ENCODE data around the gene FAM217B.
A peak's percentile ranks its signal among the peaks of the same experiment; 100 is the strongest.
"Not testable (repeated sequence)": the region's sequence is repeated elsewhere in the genome, so short reads cannot be mapped to it uniquely, and the experiment has no call there.

Gene FAM217B

GRCh38 chr20:59939052-59939878 lies 924 bp upstream of the FAM217B start:
- no peak for DNase-seq (ENCODE audit: low spot score)

- no peak for DNase-seq (ENCODE audit: low spot score)
Observed at GRCh38 chr20:59939879-59940128, 385 bp upstream of the FAM217B start.

- DNase-seq (ENCODE audit: low spot score) = no peak
Observed at GRCh38 chr20:59940956-59941294, 736 bp downstream of the FAM217B start.

- DNase-seq (ENCODE audit: low spot score) = no peak
Observed at GRCh38 chr20:59942245-59942644, 2.1 kb downstream of the FAM217B start.

- no peak for DNase-seq (ENCODE audit: low spot score)
Observed at GRCh38 chr20:59944726-59945125, 4.5 kb downstream of the FAM217B start.

GRCh38 chr20:59945175-59945574 lies 5.0 kb downstream of the FAM217B start:
- DNase-seq (ENCODE audit: low spot score) = no peak

- DNase-seq (ENCODE audit: low spot score) = no peak
Observed at GRCh38 chr20:59945731-59946130, 5.5 kb downstream of the FAM217B start.

- DNase-seq (ENCODE audit: low spot score) = no peak
Observed at GRCh38 chr20:59947376-59947775, 7.2 kb downstream of the FAM217B start.

- DNase-seq (ENCODE audit: low spot score) = no peak
Observed at GRCh38 chr20:59948212-59948611, 8.0 kb downstream of the FAM217B start.

- DNase-seq (ENCODE audit: low spot score) = peak; percentile 60
Observed at GRCh38 chr20:59948828-59949720, 8.9 kb downstream of the FAM217B start.

GRCh38 chr20:59949911-59950310 lies 9.7 kb downstream of the FAM217B start:
- DNase-seq (ENCODE audit: low spot score) = no peak

- no peak for DNase-seq (ENCODE audit: low spot score)
Observed at GRCh38 chr20:59954718-59955117, 14.5 kb downstream of the FAM217B start.

- no peak for DNase-seq (ENCODE audit: low spot score)
Observed at GRCh38 chr20:59955131-59955796, 15.1 kb downstream of the FAM217B start.

GRCh38 chr20:59957568-59957967 lies 17.4 kb downstream of the FAM217B start:
- not testable (repeated sequence) for DNase-seq (ENCODE audit: low spot score)

GRCh38 chr20:59958123-59958522 lies 17.9 kb downstream of the FAM217B start, which contains the start of gene CDH26:
Gene CDH26, plus strand, starts transcription at chr20:59958423. Its CDS starts 304 bp downstream, at chr20:59958727.
- DNase-seq (ENCODE audit: low spot score) = no peak

GRCh38 chr20:59958626-59959025 lies 18.4 kb downstream of the FAM217B start:
- DNase-seq (ENCODE audit: low spot score) = no peak

GRCh38 chr20:59961423-59961822 lies 21.2 kb downstream of the FAM217B start:
- DNase-seq (ENCODE audit: low spot score) = no peak

GRCh38 chr20:59962155-59962554 lies 22.0 kb downstream of the FAM217B start:
- no peak for DNase-seq (ENCODE audit: low spot score)

- DNase-seq (ENCODE audit: low spot score) = no peak
Observed at GRCh38 chr20:59966428-59966827, 26.2 kb downstream of the FAM217B start.

- no peak for DNase-seq (ENCODE audit: low spot score)
Observed at GRCh38 chr20:59971428-59971827, 31.2 kb downstream of the FAM217B start.

GRCh38 chr20:59972037-59972801 lies 32.0 kb downstream of the FAM217B start:
- DNase-seq (ENCODE audit: low spot score) = no peak
